ENCODE results near the gene UBE2J2.

- TF ChIP-seq CTCF (IDR thresholded peaks at IDR 0.05), result no peak
- TF ChIP-seq RFX5 (IDR thresholded peaks at IDR 0.05), result no peak
- TF ChIP-seq JUN (IDR thresholded peaks at IDR 0.05), result no peak
- TF ChIP-seq MAFK (IDR thresholded peaks at IDR 0.05; ENCODE audit: partially characterized antibody), result no peak
- no peak for TF ChIP-seq CBX2 (IDR thresholded peaks at IDR 0.05; ENCODE audit: borderline replicate concordance, low read depth)
- no peak for TF ChIP-seq CBX8 (IDR thresholded peaks at IDR 0.05)
- TF ChIP-seq POLR2A (IDR thresholded peaks at IDR 0.05; ENCODE audit: low read length), result no peak
- TF ChIP-seq MYC (IDR thresholded peaks at IDR 0.05; ENCODE audit: borderline replicate concordance, low read length), result no peak
- TF ChIP-seq EP300 (IDR thresholded peaks at IDR 0.05), result no peak
- no peak for TF ChIP-seq EHMT2 (IDR thresholded peaks at IDR 0.05; ENCODE audit: low read depth)
- no peak for TF ChIP-seq ELK1 (IDR thresholded peaks at IDR 0.05; ENCODE audit: low read depth, low read length)
- TF ChIP-seq RAD21 (conservative IDR thresholded peaks at IDR 0.05 in 1 of 2, IDR thresholded peaks at IDR 0.05 in 1 of 2), result no peak
- no peak for TF ChIP-seq KDM1A (IDR thresholded peaks at IDR 0.05; ENCODE audit: low read depth)
- no peak for TF ChIP-seq ZFP36 (IDR thresholded peaks at IDR 0.05; ENCODE audit: borderline replicate concordance, partially characterized antibody)
Observed at GRCh38 chr1:1279028-1279427, 5.4 kb upstream of the UBE2J2 start.
